Effector memory CD8-positive, alpha-beta T cell (primary cell): ENCODE data around the gene NIPA2.
A peak's percentile ranks its signal among the peaks of the same experiment; 100 is the strongest.

Experiments used
- ATAC-seq: fragments of 150-1000 bp; cut with Tn5 transposase; replicated peaks from 2 replicates; pipeline ENCODE4 v1.10.0; 2021; ENCODE audit warnings: mild to moderate bottlenecking, moderate library complexity
- DNase-seq, 3 experiments: peaks; one replicate each; pipeline ENCODE4 v3.0.0; 2021
- H3K27ac Mint-ChIP-seq, 2 donors: one replicate each; pipeline ENCODE4 v1.8.0; 2022; ENCODE audit warnings: mild to moderate bottlenecking in 2 of 2, mixed read lengths in 2 of 2, moderate library complexity in 2 of 2
- H3K27me3 Mint-ChIP-seq, 2 donors: one replicate each; pipeline ENCODE4 v1.8.0; 2022; ENCODE audit warnings: mixed read lengths in 2 of 2
- H3K36me3 Mint-ChIP-seq: one replicate; pipeline ENCODE4 v1.8.0; 2022; ENCODE audit warnings: mild to moderate bottlenecking, moderate library complexity, mixed read lengths; ENCODE audit not compliant: insufficient read depth
- H3K4me1 Mint-ChIP-seq, 2 donors: one replicate each; pipeline ENCODE4 v1.8.0; 2022; ENCODE audit warnings: low read depth in 2 of 2, mixed read lengths in 2 of 2
- H3K4me3 Mint-ChIP-seq, 2 donors: one replicate each; pipeline ENCODE4 v1.8.0; 2022; ENCODE audit warnings: mild to moderate bottlenecking in 2 of 2, mixed read lengths in 2 of 2, moderate library complexity in 2 of 2
- H3K9me3 Mint-ChIP-seq, 2 donors: one replicate each; pipeline ENCODE4 v1.8.0; 2022; ENCODE audit warnings: mixed read lengths in 2 of 2

Gene NIPA2

GRCh38 chr15:22846073-22846472, 7.6 kb downstream of the NIPA2 start:
- Mint-ChIP-seq H3K4me3 (no peak overlapping the region), H3K36me3 (peaks cover 60% of the 10 kb centered on the region), H3K27ac (peak overlapping the region in 1 of 2 donors; percentile 66), H3K27me3 (no peaks in the 10 kb centered on the region), H3K9me3 (no peaks in the 10 kb centered on the region), H3K4me1 (peaks cover 32 to 59% of the 10 kb centered on the region in 2 donors)
- DNase-seq (no peak), ATAC-seq (no peak)

GRCh38 chr15:22850055-22850454, 11.6 kb downstream of the NIPA2 start:
- Mint-ChIP-seq H3K4me1 (peaks cover 17 to 40% of the 10 kb centered on the region in 2 donors), H3K27ac (peak overlapping the region in 1 of 2 donors; percentile 79), H3K27me3 (no peaks in the 10 kb centered on the region), H3K36me3 (peaks cover 82% of the 10 kb centered on the region), H3K9me3 (no peaks in the 10 kb centered on the region), H3K4me3 (no peak overlapping the region)
- DNase-seq (no peak), ATAC-seq (no peak)

GRCh38 chr15:22851513-22851912, 13.0 kb downstream of the NIPA2 start:
- peaks cover 8 to 30% of the 10 kb centered on the region in 2 donors for H3K4me1 Mint-ChIP-seq
- no peak for ATAC-seq
- H3K27ac Mint-ChIP-seq: peak overlapping the region in 1 of 2 donors; percentile 35
- no peaks in the 10 kb centered on the region for H3K27me3 Mint-ChIP-seq
- H3K36me3 Mint-ChIP-seq: peaks cover 88% of the 10 kb centered on the region
- no peaks in the 10 kb centered on the region for H3K9me3 Mint-ChIP-seq
- H3K4me3 Mint-ChIP-seq: no peak overlapping the region
- no peak for DNase-seq

GRCh38 chr15:22855791-22856190, 17.3 kb downstream of the NIPA2 start:
- Mint-ChIP-seq H3K27ac (peak overlapping the region in 1 of 2 donors; percentile 3), H3K36me3 (peaks cover 98% of the 10 kb centered on the region)
- DNase-seq: no peak

GRCh38 chr15:22856659-22857058, 18.2 kb downstream of the NIPA2 start:
- no peak for ATAC-seq

More at GRCh38 chr15:22855791-22856190, 17.3 kb downstream of the NIPA2 start:
- Mint-ChIP-seq H3K27me3 (no peaks in the 10 kb centered on the region), H3K4me1 (peaks cover 1 to 8% of the 10 kb centered on the region in 2 donors), H3K9me3 (no peaks in the 10 kb centered on the region), H3K4me3 (no peak overlapping the region)
- ATAC-seq: no peak

GRCh38 chr15:22861161-22861560, 22.7 kb downstream of the NIPA2 start:
- no peak for DNase-seq
- H3K9me3 Mint-ChIP-seq: no peaks in the 10 kb centered on the region
- H3K36me3 Mint-ChIP-seq: peaks cover 94% of the 10 kb centered on the region
- no peak overlapping the region for H3K4me3 Mint-ChIP-seq
- H3K27me3 Mint-ChIP-seq: no peaks in the 10 kb centered on the region
- H3K4me1 Mint-ChIP-seq: peaks cover 8 to 9% of the 10 kb centered on the region in 2 donors
- no peak for ATAC-seq
- peak overlapping the region in 1 of 2 donors; percentile 72 for H3K27ac Mint-ChIP-seq

More at GRCh38 chr15:22856659-22857058, 18.2 kb downstream of the NIPA2 start:
- Mint-ChIP-seq H3K27ac (no peak overlapping the region), H3K4me3 (no peak overlapping the region), H3K9me3 (no peaks in the 10 kb centered on the region), H3K36me3 (peaks cover 98% of the 10 kb centered on the region), H3K4me1 (peaks cover under 1 to 11% of the 10 kb centered on the region in 2 donors), H3K27me3 (no peaks in the 10 kb centered on the region)
- no peak for DNase-seq

- no peaks in the 10 kb centered on the region for H3K27me3 Mint-ChIP-seq
- no peaks in the 10 kb centered on the region for H3K9me3 Mint-ChIP-seq
- H3K27ac Mint-ChIP-seq: peak overlapping the region; percentile 62 to 79
- DNase-seq (no peak), ATAC-seq (no peak)
- no peak overlapping the region for H3K4me3 Mint-ChIP-seq
- H3K36me3 Mint-ChIP-seq: peaks cover 92% of the 10 kb centered on the region
- H3K4me1 Mint-ChIP-seq: peaks cover 8 to 9% of the 10 kb centered on the region in 2 donors
Measured at GRCh38 chr15:22863356-22863755, 24.9 kb downstream of the NIPA2 start.

- ATAC-seq (no peak), DNase-seq (no peak)
- peaks cover 8 to 9% of the 10 kb centered on the region in 2 donors for H3K4me1 Mint-ChIP-seq
- no peaks in the 10 kb centered on the region for H3K9me3 Mint-ChIP-seq
- H3K27ac Mint-ChIP-seq: peak overlapping the region; percentile 56 to 86
- H3K36me3 Mint-ChIP-seq: peaks cover 71% of the 10 kb centered on the region
- H3K4me3 Mint-ChIP-seq: no peak overlapping the region
- no peaks in the 10 kb centered on the region for H3K27me3 Mint-ChIP-seq
Measured at GRCh38 chr15:22866079-22866478, 27.6 kb downstream of the NIPA2 start.

- H3K27ac Mint-ChIP-seq: no peak overlapping the region
- H3K4me1 Mint-ChIP-seq: peaks cover 0 to 4% of the 10 kb centered on the region in 2 donors
- no peaks in the 10 kb centered on the region for H3K9me3 Mint-ChIP-seq
- DNase-seq (no peak), ATAC-seq (no peak)
- peaks cover 56% of the 10 kb centered on the region for H3K36me3 Mint-ChIP-seq
- H3K27me3 Mint-ChIP-seq: no peaks in the 10 kb centered on the region
- H3K4me3 Mint-ChIP-seq: no peak overlapping the region
Measured at GRCh38 chr15:22867886-22868285, 29.4 kb downstream of the NIPA2 start.

- DNase-seq: no peak
- Mint-ChIP-seq H3K27me3 (no peaks in the 10 kb centered on the region), H3K27ac (no peak overlapping the region), H3K4me3 (no peak overlapping the region), H3K4me1 (peaks cover 0 to 4% of the 10 kb centered on the region in 2 donors), H3K9me3 (no peaks in the 10 kb centered on the region), H3K36me3 (peaks cover 50% of the 10 kb centered on the region)
- no peak for ATAC-seq
Measured at GRCh38 chr15:22868495-22868894, 30.0 kb downstream of the NIPA2 start.

- Mint-ChIP-seq H3K36me3 (peaks cover 46% of the 10 kb centered on the region), H3K27me3 (no peaks in the 10 kb centered on the region), H3K27ac (peak overlapping the region in 1 of 2 donors; percentile 11), H3K4me3 (no peak overlapping the region), H3K4me1 (peaks cover 0 to 4% of the 10 kb centered on the region in 2 donors), H3K9me3 (no peaks in the 10 kb centered on the region)
- ATAC-seq: no peak
- no peak for DNase-seq
Measured at GRCh38 chr15:22868928-22869327, 30.5 kb downstream of the NIPA2 start.

- Mint-ChIP-seq H3K36me3 (peaks cover 37% of the 10 kb centered on the region), H3K27ac (no peak overlapping the region), H3K27me3 (no peaks in the 10 kb centered on the region), H3K4me3 (no peak overlapping the region), H3K9me3 (no peaks in the 10 kb centered on the region), H3K4me1 (peaks cover 0 to 4% of the 10 kb centered on the region in 2 donors)
- DNase-seq: no peak
- no peak for ATAC-seq
Measured at GRCh38 chr15:22869856-22870255, 31.4 kb downstream of the NIPA2 start.

- ATAC-seq (no peak), DNase-seq (no peak)
- Mint-ChIP-seq H3K4me3 (no peak overlapping the region), H3K27ac (no peak overlapping the region), H3K36me3 (peaks cover 33% of the 10 kb centered on the region), H3K27me3 (no peaks in the 10 kb centered on the region), H3K9me3 (no peaks in the 10 kb centered on the region), H3K4me1 (peaks cover 0 to 2% of the 10 kb centered on the region in 2 donors)
Measured at GRCh38 chr15:22870865-22871264, 32.4 kb downstream of the NIPA2 start.

GRCh38 chr15:22871481-22872086, 33.1 kb downstream of the NIPA2 start:
- Mint-ChIP-seq H3K9me3 (no peaks in the 10 kb centered on the region), H3K27ac (no peak overlapping the region), H3K27me3 (no peaks in the 10 kb centered on the region), H3K36me3 (peaks cover 25% of the 10 kb centered on the region), H3K4me3 (no peak overlapping the region), H3K4me1 (no peaks in the 10 kb centered on the region)
- ATAC-seq: no peak
- DNase-seq: no peak
